ENCODE data around the gene LARGE1.

GRCh38 chr22:33542153-33542552 is 378.1 kb downstream of the LARGE1 start:
- no peak for TF ChIP-seq CTCF (IDR thresholded peaks at IDR 0.05; ENCODE audit: insufficient read depth, low read length)
- TF ChIP-seq, protein P1, sequence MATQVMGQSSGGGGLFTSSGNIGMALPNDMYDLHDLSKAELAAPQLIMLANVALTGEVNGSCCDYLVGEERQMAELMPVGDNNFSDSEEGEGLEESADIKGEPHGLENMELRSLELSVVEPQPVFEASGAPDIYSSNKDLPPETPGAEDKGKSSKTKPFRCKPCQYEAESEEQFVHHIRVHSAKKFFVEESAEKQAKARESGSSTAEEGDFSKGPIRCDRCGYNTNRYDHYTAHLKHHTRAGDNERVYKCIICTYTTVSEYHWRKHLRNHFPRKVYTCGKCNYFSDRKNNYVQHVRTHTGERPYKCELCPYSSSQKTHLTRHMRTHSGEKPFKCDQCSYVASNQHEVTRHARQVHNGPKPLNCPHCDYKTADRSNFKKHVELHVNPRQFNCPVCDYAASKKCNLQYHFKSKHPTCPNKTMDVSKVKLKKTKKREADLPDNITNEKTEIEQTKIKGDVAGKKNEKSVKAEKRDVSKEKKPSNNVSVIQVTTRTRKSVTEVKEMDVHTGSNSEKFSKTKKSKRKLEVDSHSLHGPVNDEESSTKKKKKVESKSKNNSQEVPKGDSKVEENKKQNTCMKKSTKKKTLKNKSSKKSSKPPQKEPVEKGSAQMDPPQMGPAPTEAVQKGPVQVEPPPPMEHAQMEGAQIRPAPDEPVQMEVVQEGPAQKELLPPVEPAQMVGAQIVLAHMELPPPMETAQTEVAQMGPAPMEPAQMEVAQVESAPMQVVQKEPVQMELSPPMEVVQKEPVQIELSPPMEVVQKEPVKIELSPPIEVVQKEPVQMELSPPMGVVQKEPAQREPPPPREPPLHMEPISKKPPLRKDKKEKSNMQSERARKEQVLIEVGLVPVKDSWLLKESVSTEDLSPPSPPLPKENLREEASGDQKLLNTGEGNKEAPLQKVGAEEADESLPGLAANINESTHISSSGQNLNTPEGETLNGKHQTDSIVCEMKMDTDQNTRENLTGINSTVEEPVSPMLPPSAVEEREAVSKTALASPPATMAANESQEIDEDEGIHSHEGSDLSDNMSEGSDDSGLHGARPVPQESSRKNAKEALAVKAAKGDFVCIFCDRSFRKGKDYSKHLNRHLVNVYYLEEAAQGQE (IDR thresholded peaks at IDR 0.05; ENCODE audit: insufficient replicate concordance, low read depth), result no peak
- no peak for TF ChIP-seq POLR2AphosphoS5 (IDR thresholded peaks at IDR 0.05; ENCODE audit: low read depth)
- TF ChIP-seq GABPA (IDR thresholded peaks at IDR 0.05; ENCODE audit: low read depth), result no peak
